NCI-H146 (cell line): ENCODE data around the gene OR52J3.

ENCODE experiments used
- DNase-seq: peaks from one replicate; lab custom pipeline; 2025; lab: John Stamatoyannopoulos, UW

OR52J3 gene

GRCh38 chr11:5096011-5096410 is 49.7 kb downstream of the OR52J3 start:
- no peak for DNase-seq
